ENCODE data around the gene FAF1. TPM values are rescaled to one million over a fixed set of nuclear protein-coding genes. Genes with fewer than 3 reads are reported as not detected.
"Not testable (repeated sequence)": the region's sequence is repeated elsewhere in the genome, so short reads cannot be mapped to it uniquely, and the experiment has no call there.

The FAF1 gene
- total RNA-seq, 1 experiment from 2014 or later, result 114 TPM

- peak; percentile 30 for DNase-seq (ENCODE audit: low spot score)
- in situ Hi-C loops (cut with HindIII; ENCODE audit: low sequenced_read_pairs), result no loop called here
These were observed 86.4 kb downstream of the FAF1 start for GRCh38 chr1:50873458-50874187.

DNA sequence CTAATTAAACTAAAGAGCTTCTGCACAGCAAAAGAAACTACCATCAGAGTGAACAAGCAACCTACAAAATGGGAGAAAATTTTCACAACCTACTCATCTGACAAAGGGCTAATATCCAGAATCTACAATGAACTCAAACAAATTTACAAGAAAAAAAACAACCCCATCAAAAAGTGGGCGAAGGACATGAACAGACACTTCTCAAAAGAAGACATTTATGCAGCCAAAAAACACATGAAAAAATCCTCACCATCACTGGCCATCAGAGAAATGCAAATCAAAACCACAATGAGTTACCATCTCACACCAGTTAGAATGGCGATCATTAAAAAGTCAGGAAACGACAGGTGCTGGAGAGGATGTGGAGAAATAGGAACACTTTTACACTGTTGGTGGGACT lies 95.2 kb downstream of the FAF1 start:
- in situ Hi-C loops (cut with HindIII; ENCODE audit: low sequenced_read_pairs); DNase-seq (ENCODE audit: low spot score): not testable (repeated sequence)

GRCh38 chr1:50861772-50862171 lies 98.3 kb downstream of the FAF1 start:
- in situ Hi-C loops (cut with HindIII; ENCODE audit: low sequenced_read_pairs), result no loop called here
- DNase-seq (ENCODE audit: low spot score), result no peak

GRCh38 chr1:50860702-50861101 lies 99.4 kb downstream of the FAF1 start:
- in situ Hi-C loops (cut with HindIII; ENCODE audit: low sequenced_read_pairs), result no loop called here
- no peak for DNase-seq (ENCODE audit: low spot score)

DNA sequence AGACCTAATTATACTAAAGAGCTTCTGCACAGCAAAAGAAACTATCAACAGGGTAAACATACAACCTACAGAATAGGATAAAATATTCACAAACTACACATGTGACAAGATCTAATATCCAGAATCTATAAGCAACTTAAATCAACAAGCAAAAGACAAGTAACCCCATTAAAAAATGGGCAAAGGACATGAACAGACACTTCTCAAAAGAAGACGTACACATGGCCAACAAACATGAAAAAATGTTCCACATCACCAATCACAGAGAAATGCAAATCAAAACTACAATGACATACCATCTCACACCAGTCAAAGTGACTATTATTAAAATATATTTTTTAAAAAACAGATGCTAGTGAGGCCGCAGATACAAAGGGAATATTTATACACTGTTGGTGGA lies 99.8 kb downstream of the FAF1 start:
- in situ Hi-C loops (cut with HindIII; ENCODE audit: low sequenced_read_pairs), result no loop called here
- no peak for DNase-seq (ENCODE audit: low spot score)

GRCh38 chr1:50859657-50860056 lies 100.4 kb downstream of the FAF1 start:
- DNase-seq (ENCODE audit: low spot score), result no peak
- in situ Hi-C loops (cut with HindIII; ENCODE audit: low sequenced_read_pairs), result no loop called here

- no peak for DNase-seq (ENCODE audit: low spot score)
- in situ Hi-C loops (cut with HindIII; ENCODE audit: low sequenced_read_pairs), result no loop called here
These were observed 101.3 kb downstream of the FAF1 start for GRCh38 chr1:50858761-50859160.

- no peak for DNase-seq (ENCODE audit: low spot score)
- in situ Hi-C loops (cut with HindIII; ENCODE audit: low sequenced_read_pairs), result no loop called here
These were observed 102.4 kb downstream of the FAF1 start for GRCh38 chr1:50857702-50858101.

DNA sequence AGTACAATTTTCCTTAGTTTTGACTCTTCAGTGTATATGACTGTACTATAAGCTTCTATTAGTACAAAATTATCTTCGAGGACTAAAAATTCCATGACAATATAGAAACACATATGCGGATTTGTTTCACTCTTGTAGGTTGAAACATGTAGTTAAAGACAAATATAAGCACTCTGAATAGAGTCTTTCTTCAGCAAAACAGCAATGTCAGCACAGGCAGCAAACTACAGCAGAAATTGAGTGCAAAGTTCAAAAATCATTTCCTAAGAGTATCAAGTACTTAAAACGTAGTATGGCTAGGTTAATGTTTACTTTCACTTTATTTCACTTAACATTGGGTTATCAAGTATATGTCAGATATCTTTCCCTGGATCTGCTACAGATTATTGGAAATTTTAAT lies 106.7 kb downstream of the FAF1 start:
- in situ Hi-C loops (cut with HindIII; ENCODE audit: low sequenced_read_pairs), result no loop called here
- no peak for DNase-seq (ENCODE audit: low spot score)

DNA sequence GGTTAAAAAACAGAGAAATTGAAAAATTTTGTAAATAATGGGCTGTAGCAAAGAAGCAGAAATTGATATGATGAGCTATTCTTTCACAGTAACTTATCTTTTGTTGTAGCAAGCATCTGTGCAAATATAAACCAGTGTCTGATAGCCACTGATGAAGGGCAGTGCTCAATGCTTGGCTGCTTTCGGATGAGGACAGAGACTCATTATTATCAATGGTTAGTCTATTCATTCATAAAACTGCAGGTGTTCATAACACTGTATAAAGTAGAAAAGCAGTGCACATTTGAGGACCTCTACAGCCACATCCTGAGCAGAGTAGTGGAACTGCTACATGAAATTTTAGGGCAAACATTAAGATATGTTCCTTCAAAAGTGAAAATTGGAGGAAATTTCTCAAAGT lies 107.2 kb downstream of the FAF1 start:
- in situ Hi-C loops (cut with HindIII; ENCODE audit: low sequenced_read_pairs), result no loop called here
- DNase-seq (ENCODE audit: low spot score), result no peak

DNA sequence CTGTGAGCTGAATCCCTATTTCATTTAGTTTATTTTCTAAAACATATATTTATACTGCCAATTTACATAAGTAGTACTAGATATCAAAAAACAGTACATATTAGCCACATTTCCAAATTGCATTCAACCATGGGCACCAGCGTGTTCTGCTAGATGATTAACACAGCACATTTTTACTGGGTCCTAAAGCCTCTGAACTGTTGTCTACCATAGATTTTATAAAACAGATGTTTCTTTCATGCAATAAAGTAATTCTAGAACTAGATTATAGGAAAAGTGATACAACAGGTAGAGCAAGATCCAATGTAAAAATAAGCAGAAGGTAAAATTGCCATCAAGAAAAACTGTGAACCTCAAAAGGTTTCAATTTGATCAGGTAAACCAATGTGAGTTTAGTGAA lies 108.6 kb downstream of the FAF1 start:
- in situ Hi-C loops (cut with HindIII; ENCODE audit: low sequenced_read_pairs), result no loop called here

DNA sequence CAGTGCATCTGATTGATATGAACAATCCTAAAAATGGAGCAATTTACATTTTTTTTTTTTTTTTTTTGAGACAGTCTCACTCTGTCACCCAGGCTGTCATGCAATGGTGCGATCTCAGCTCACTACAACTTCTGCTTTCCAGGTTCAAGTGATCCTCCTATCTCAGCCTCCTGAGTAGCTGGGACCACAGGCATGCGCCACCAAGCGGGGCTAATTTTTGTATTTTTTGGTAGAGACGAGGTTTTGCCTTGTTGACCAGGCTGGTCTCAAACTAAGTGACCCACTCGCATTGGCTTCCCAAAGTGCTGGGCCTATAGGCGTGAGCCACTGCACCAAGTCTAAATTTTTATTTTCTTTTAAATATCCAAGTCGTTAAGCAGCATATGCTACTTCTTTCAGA lies 109.0 kb downstream of the FAF1 start:
- in situ Hi-C loops (cut with HindIII; ENCODE audit: low sequenced_read_pairs), result no loop called here
- no peak for DNase-seq (ENCODE audit: low spot score)

More for the DNA sequence above, 108.6 kb downstream of the FAF1 start:
- DNase-seq (ENCODE audit: low spot score), result no peak

- no peak for DNase-seq (ENCODE audit: low spot score)
- in situ Hi-C loops (cut with HindIII; ENCODE audit: low sequenced_read_pairs), result no loop called here
These were observed 112.8 kb downstream of the FAF1 start for GRCh38 chr1:50847303-50847702.

DNA sequence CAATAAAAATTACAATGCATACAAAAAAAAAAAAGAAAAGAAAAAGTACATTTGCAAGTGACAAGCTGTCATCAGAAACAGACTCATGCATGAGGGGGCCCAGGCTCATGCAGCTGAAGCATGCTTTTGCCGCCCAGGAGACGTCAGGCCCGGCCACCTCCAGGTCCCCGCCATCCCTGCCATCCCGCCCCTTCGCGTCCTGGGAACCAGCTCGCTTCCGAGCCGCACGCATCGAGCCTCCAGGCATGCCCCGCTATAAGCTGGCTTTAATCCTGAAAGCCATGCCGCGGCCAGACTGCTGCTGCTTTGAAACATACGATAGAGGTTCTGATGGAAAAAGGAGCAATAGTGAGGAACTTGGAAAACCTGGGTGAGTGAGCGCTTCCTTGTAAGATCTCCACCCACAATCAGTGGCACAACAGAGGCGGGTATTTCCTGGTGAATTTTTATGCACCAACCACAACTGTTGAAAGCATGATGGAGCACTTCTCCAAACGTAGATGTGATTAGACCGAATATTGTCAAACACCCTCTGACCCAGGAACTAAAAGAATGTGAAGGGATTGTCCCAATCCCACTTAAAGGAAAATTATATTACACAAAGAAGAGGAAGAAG lies 113.7 kb downstream of the FAF1 start:
- no peak for DNase-seq (ENCODE audit: low spot score)
- in situ Hi-C loops (cut with HindIII; ENCODE audit: low sequenced_read_pairs), result no loop called here

GRCh38 chr1:50841791-50842387 lies 118.2 kb downstream of the FAF1 start:
- in situ Hi-C loops (cut with HindIII; ENCODE audit: low sequenced_read_pairs), result no loop called here
- DNase-seq (ENCODE audit: low spot score), result no peak

DNA sequence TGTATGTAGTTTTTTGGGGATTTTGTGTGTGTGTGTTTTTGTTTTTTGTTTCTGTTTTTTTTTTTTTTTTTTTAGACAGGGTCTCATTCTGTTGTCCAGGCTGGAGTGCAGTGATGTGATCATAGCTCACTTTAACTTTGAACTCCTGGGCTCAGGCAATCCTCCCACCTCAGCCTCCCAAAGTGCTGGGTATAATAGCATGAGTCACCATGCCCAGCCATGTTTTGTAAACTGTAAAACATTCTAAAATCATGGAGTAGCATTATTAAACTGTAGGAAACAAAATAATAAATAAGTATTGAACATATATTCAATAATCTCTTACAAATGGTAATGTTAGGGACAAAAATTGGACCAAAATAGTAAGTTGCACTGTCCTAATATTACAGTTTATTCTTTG lies 124.0 kb downstream of the FAF1 start:
- DNase-seq (ENCODE audit: low spot score), result no peak
- in situ Hi-C loops (cut with HindIII; ENCODE audit: low sequenced_read_pairs), result no loop called here

DNA sequence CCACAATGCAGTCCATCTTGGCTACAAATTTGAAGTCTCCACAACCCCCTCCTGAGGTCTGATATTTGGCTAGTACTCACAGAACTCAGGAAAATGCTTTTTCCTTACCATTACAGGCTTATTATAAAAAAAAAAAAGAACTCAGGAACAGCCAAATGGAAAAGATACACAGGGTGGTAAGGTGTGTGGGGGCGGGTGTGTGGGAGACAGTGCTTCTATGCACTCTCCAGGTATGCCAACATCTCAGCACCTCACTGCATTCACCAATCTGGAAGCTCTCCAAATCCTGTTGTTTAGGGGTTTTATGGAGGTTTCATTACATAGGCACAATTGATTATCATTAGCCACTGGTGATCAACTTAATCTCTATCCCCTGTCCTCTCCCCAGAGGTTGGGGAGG lies 126.9 kb downstream of the FAF1 start:
- no peak for DNase-seq (ENCODE audit: low spot score)
- in situ Hi-C loops (cut with HindIII; ENCODE audit: low sequenced_read_pairs), result no loop called here

DNA sequence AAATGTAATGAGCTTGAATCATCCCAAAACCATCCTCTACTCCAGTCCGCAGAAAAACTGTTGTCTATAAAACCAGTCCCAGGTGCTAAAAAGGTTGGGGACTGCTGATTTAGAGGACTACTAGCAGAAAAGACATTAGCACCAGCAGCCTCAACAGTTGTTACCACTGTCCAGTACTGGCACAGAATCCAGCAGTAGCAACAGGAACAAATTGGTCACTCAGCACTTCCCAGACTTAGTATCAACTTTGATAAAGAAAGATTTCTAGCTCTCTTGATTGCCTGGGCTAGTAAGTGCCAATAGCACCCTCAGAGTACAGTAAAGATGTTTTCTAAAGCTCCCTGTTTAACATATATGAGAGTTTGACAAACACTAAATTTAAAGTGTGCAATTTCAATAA lies 127.9 kb downstream of the FAF1 start:
- no peak for DNase-seq (ENCODE audit: low spot score)
- in situ Hi-C loops (cut with HindIII; ENCODE audit: low sequenced_read_pairs), result no loop called here

DNA sequence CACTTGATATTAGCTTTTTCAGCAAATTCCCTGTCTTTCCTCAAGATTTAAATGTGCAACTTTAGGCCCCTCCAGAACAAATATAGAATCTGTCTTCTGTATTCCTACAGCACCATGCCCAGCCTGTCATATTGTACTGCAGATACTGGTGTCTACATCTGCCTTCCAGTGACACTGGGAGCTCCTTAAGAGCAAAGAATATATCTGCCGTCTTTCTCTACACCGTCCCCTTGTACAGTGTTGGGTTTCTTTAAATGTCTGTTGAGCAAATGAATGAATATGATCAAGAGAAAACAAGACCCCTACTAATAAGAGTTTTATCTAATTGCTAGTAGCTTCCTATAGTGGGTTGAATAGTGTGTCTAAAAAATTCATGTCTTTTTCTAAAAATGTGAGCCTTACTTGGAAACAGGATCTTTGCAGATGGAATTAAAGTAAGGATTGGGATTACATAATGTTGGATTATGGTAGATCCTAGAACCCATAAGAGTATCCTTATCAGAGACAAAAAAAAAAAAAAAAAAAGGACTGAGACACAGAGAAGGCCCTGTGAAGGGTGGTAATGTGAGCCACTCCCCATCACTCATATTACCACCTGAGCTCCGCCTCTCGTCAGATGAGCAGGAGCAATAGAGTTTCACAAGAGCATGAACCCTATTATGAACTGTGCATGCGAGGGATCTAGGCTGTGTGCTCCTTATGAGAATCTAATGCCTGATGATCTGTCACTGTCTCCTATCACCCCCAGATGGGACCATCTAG lies 128.6 kb downstream of the FAF1 start:
- no peak for DNase-seq (ENCODE audit: low spot score)
- in situ Hi-C loops (cut with HindIII; ENCODE audit: low sequenced_read_pairs), result no loop called here

GRCh38 chr1:50830621-50831020 lies 129.4 kb downstream of the FAF1 start:
- in situ Hi-C loops (cut with HindIII; ENCODE audit: low sequenced_read_pairs), result no loop called here

More at GRCh38 chr1:50830621-50831020, 129.4 kb downstream of the FAF1 start:
- DNase-seq (ENCODE audit: low spot score), result no peak
